Ectodermal cell (in vitro differentiated cells): ENCODE data around the gene EHD1.
A peak's percentile ranks its signal among the peaks of the same experiment; 100 is the strongest.

Experiments used
- H3K27ac ChIP-seq: 2 replicates; pipeline ENCODE4 v1.7.0; 2013; ENCODE audit warnings: mild to moderate bottlenecking, low read depth, low read length; ENCODE audit not compliant: insufficient read depth, poor library complexity, severe bottlenecking
- H3K27me3 ChIP-seq: 2 replicates; pipeline ENCODE4 v1.7.0; 2013; ENCODE audit warnings: mild to moderate bottlenecking, low read length; ENCODE audit not compliant: insufficient read depth, control insufficient read depth, poor library complexity, severe bottlenecking
- H3K36me3 ChIP-seq: one replicate; pipeline ENCODE4 v1.7.0; 2013; ENCODE audit warnings: low read length; ENCODE audit not compliant: control insufficient read depth, insufficient read depth
- H3K4me1 ChIP-seq: one replicate; pipeline ENCODE4 v1.7.0; 2013; ENCODE audit warnings: low read length; ENCODE audit not compliant: control insufficient read depth, insufficient read depth
- H3K4me3 ChIP-seq: 2 replicates; pipeline ENCODE4 v1.7.0; 2013; ENCODE audit warnings: low read depth, low read length, control low read depth; ENCODE audit not compliant: insufficient read depth
- H3K9me3 ChIP-seq: 2 replicates; pipeline ENCODE4 v1.7.0; 2013; ENCODE audit warnings: mild to moderate bottlenecking, low read length, moderate library complexity; ENCODE audit not compliant: control insufficient read depth
- WGBS, 2 experiments: methylation state at CpG; one replicate each; pipeline ENCODE4 v1.1.7; 2013; ENCODE audit warnings: missing lambda C conversion rate in 2 of 2; 5-methylcytosine and 5-hydroxymethylcytosine counted together

Gene EHD1

DNA sequence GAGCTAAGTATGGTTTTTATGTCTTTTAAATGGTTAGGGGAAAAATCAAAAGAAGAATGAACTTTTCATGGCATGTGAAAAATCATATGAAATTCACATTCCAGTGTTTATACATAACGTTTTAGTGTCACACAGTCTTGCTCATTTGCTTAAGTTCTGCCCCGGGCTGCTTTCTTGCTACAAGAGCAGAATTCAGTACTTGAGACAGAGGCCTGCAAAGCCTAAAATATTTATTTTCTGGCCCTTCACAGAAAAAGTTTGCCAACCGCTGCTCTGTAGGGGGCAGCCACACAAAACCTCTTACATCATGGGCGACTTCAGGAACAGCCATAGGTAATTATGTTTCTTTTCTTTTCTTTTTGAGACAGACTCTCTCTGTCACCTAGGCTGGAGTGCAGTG lies 39.6 kb upstream of the EHD1 start:
- Histone ChIP-seq H3K36me3 (no peaks in the 10 kb centered on the region), H3K4me3 (peak overlapping the region; percentile 86), H3K27me3 (no peaks in the 10 kb centered on the region), H3K4me1 (peaks cover 13% of the 10 kb centered on the region), H3K9me3 (no peaks in the 10 kb centered on the region), H3K27ac (peak overlapping the region; percentile 72)
- WGBS, 2 experiments: 49 to 52% methylated on average over 4 of the region's 4 CpGs

- H3K27ac ChIP-seq: peak overlapping the region; percentile 72
- no peaks in the 10 kb centered on the region for H3K36me3 ChIP-seq
- no peaks in the 10 kb centered on the region for H3K9me3 ChIP-seq
- H3K4me3 ChIP-seq: peak overlapping the region; percentile 86
- 5 to 8% methylated on average over 6 of the region's 6 CpGs for WGBS, 2 experiments
- H3K27me3 ChIP-seq: no peaks in the 10 kb centered on the region
- H3K4me1 ChIP-seq: peaks cover 13% of the 10 kb centered on the region
Observed at GRCh38 chr11:64917663-64917995, 39.2 kb upstream of the EHD1 start.

DNA sequence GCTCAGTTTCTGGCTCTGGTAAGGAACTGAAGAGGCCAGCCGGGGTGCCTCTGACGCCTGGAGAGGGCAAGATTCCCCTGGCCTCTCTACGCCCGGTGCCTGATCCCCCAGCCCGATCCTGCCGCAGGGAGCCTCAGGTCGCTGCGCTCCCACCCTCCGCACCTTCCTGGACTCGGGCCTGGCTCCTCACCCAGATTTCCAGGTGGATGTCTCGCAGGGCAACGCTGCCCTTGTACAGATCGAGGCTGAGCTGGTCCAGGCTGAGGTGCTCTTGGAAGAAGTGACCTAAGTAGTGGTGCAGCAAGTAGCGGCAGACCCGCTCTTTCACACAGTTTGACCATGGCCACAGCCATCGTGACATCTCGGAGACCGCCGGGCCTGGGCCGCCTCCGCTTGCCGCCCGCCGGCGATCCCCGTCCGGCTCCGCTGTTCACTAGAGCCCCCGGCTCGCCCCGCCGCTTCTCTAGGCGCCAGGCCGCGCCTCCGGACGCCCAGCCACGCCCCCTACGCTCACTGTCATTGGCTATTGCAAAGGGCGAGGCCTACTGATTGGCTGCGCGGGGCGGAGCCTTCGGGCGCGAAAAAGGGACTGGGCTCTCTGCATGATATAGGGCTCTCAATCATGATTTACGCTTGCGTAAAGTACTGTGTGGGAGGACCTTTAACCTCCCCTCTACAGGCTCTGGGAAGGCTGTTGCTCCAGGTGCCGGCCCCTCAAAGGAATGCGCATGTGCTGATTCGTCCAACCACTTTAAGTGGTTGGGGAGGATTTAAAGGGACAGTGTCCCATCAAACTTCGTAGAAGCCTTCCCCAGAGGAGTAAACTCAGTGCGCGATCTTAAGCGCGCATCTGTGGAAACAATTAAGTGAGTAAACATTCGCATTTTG lies 38.6 kb upstream of the EHD1 start, which contains the start of gene ATG2A:
Gene ATG2A, minus strand, starts transcription at position 435 of the 888 bp plus-strand sequence. Its CDS starts 74 bp downstream, at position 361.
- Histone ChIP-seq H3K4me1 (peaks cover 13% of the 10 kb centered on the region), H3K27me3 (no peaks in the 10 kb centered on the region), H3K36me3 (no peaks in the 10 kb centered on the region), H3K9me3 (no peaks in the 10 kb centered on the region), H3K27ac (peak within 1 kb of the TSS; percentile 72), H3K4me3 (peak within 1 kb of the TSS; percentile 86)
- 0% methylated on average over 57 of the region's 57 CpGs for WGBS, 2 experiments

DNA sequence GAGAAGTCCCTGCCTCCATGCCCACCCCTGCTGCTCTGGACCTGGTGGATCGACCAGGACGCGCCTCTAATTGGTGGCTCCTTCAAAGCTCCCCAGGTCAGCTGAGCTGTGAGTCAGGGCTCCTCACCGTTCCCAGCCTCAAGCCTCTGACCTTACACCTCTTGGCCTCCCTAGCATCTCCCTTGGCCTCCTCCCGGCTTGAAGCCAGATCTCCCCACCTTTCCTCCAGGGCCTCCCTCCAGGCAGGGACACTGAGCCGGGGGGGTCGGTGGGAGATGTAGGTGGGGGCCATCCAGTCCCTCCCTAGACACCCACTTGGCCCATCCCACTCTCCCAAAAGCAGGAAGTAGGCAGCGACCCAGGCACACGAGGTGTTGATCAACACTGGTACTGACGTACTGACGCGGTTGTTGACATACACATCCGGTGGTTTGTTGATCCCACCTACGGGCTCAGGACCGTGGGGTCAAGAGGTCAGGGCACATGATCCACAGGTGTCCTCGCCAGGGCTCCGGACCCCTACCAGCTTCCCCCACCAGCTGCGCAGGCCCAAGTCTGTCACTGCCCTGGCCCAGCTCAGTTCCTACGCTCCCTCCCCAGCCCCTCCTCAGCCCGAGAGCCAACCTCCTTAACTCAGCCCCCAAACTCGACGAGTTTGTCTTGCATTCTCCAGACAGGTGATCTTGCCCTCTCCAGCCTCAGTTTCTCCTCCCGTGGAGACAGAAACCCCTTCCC lies 37.8 kb upstream of the EHD1 start:
- 14 to 15% methylated on average over 23 of the region's 23 CpGs for WGBS, 2 experiments
- H3K36me3 ChIP-seq: no peaks in the 10 kb centered on the region
- H3K27me3 ChIP-seq: no peaks in the 10 kb centered on the region
- H3K9me3 ChIP-seq: no peaks in the 10 kb centered on the region
- H3K27ac ChIP-seq: no peak overlapping the region
- peak overlapping the region; percentile 86 for H3K4me3 ChIP-seq
- peaks cover 13% of the 10 kb centered on the region for H3K4me1 ChIP-seq

DNA sequence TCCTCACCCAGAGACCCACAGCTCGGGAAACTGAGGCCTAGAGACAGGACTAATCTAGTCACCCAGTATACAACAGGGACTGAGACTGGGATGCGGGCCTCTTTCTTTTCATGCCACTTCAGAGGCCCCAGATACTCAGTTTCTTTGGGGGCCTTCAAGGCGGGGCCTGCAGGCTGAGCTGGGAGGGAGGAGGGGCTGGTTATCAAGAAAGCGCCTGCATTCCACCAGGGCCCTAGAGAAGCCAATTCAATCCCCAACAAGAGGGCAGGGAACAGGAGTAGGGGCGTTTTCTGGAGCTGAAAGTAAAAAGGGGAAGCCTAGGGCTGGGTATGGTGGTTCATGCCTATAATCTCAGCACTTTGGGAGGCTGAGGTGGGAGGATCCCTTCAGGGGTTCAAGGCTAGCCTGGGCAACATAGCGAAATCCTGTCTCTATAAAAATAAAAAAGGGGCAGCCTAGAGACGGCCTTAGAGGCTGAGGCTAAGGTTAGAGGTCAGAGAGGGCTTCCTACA lies 37.0 kb upstream of the EHD1 start:
- Histone ChIP-seq H3K4me1 (peaks cover 13% of the 10 kb centered on the region), H3K27me3 (no peaks in the 10 kb centered on the region), H3K27ac (no peak overlapping the region), H3K36me3 (peaks cover 1% of the 10 kb centered on the region), H3K9me3 (no peaks in the 10 kb centered on the region), H3K4me3 (no peak overlapping the region)
- WGBS, 2 experiments: 82 to 85% methylated on average over 7 of the region's 7 CpGs

GRCh38 chr11:64914123-64914522 lies 35.7 kb upstream of the EHD1 start:
- Histone ChIP-seq H3K27ac (no peak overlapping the region), H3K4me3 (no peak overlapping the region), H3K4me1 (peaks cover 13% of the 10 kb centered on the region), H3K36me3 (peaks cover 6% of the 10 kb centered on the region), H3K27me3 (no peaks in the 10 kb centered on the region), H3K9me3 (no peaks in the 10 kb centered on the region)
- 96% methylated on average over 17 of the region's 17 CpGs for WGBS, 2 experiments

DNA sequence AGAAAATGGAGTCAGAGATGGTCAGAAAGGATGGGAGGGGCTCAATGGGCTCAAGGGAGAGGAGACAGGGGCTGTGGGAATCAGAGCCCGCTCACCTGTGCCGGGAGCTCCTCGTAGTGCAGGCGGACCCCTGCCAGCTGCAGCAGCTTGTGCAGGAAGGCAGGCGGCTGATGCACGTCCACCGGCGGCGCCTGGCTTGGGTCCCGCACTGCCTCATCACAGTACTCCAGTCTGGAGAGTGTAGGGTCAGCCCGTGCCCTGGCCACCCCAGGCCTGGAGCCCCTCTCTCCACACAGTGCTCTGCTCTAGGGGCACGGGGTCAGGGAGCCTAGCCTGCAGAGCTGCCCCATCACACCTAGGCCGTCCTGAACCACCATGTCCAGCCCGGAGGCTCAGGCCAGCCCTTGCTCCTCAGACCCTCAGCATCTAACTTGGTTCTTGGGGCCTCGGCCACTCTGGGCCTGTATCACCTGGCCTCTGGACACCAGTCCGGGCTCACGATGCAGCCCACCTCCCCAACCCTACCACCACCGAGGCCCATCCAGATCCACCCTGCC lies 34.8 kb upstream of the EHD1 start:
- Histone ChIP-seq H3K4me1 (peaks cover 13% of the 10 kb centered on the region), H3K36me3 (peaks cover 6% of the 10 kb centered on the region), H3K27me3 (no peaks in the 10 kb centered on the region), H3K27ac (no peak overlapping the region), H3K9me3 (no peaks in the 10 kb centered on the region), H3K4me3 (no peak overlapping the region)
- 88 to 91% methylated on average over 18 of the region's 18 CpGs for WGBS, 2 experiments

GRCh38 chr11:64911689-64912088 lies 33.3 kb upstream of the EHD1 start:
- H3K27me3 ChIP-seq: no peaks in the 10 kb centered on the region
- peaks cover 13% of the 10 kb centered on the region for H3K4me1 ChIP-seq
- H3K27ac ChIP-seq: no peak overlapping the region
- no peak overlapping the region for H3K4me3 ChIP-seq
- 91% methylated on average over 9 of the region's 9 CpGs for WGBS, 2 experiments
- peaks cover 8% of the 10 kb centered on the region for H3K36me3 ChIP-seq
- H3K9me3 ChIP-seq: no peaks in the 10 kb centered on the region

DNA sequence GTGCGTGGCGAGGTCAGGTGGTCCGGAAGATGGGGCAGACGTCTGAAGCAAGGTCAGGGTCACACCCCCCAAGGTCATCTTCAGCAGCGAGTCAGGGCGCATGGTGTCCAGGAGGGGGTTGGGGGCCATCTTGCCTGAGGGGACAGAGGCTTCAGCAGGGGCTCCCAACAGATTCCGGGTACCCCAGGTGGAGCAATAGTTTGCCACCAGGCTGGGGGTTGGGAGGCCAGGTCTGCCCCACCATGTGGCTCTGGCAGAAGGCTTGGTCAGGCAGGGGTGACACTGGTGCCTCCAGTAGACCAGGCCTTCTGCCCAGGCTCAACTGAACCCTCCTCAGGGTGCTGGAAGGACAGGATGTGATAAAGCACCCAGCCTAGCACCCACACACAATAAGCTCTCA lies 32.7 kb upstream of the EHD1 start:
- Histone ChIP-seq H3K27me3 (no peaks in the 10 kb centered on the region), H3K36me3 (peaks cover 9% of the 10 kb centered on the region), H3K27ac (no peak overlapping the region), H3K9me3 (no peaks in the 10 kb centered on the region), H3K4me3 (no peak overlapping the region), H3K4me1 (peaks cover 10% of the 10 kb centered on the region)
- 90 to 94% methylated on average over 7 of the region's 7 CpGs for WGBS, 2 experiments
